AG04449 (cell line): ENCODE measurements around the gene BST2.

ENCODE experiments used
- CTCF ChIA-PET: fragments of 350-600 bp; formaldehyde crosslinking; extraction: SDS; loops from one replicate; lab custom pipeline; 2021; ENCODE audit warnings: antibody characterized with exemption; lab: Yijun Ruan, JAX
- POLR2A ChIA-PET: fragments of 400-600, 350-600 bp; formaldehyde crosslinking; extraction: SDS; loops from one replicate; lab custom pipeline; 2020; ENCODE audit warnings: antibody characterized with exemption, inconsistent platforms; lab: Yijun Ruan, JAX
- DNase-seq: peaks from one replicate; pipeline ENCODE4 v3.0.0-alpha.2; 2010; ENCODE audit warnings: low read depth, low spot score
- H3K4me3 ChIP-seq: 2 replicates; pipeline ENCODE4 v1.5.1; 2011; ENCODE audit warnings: low read depth, mild to moderate bottlenecking, control low read depth, low read length
- CTCF ChIP-seq: IDR thresholded peaks from one replicate; pipeline ENCODE4 v1.5.1; 2011; ENCODE audit warnings: mild to moderate bottlenecking, moderate library complexity, low read length, control low read depth, inconsistent platforms; ENCODE audit not compliant: insufficient read depth; ENCODE audit errors: missing control alignments

The BST2 gene

DNA sequence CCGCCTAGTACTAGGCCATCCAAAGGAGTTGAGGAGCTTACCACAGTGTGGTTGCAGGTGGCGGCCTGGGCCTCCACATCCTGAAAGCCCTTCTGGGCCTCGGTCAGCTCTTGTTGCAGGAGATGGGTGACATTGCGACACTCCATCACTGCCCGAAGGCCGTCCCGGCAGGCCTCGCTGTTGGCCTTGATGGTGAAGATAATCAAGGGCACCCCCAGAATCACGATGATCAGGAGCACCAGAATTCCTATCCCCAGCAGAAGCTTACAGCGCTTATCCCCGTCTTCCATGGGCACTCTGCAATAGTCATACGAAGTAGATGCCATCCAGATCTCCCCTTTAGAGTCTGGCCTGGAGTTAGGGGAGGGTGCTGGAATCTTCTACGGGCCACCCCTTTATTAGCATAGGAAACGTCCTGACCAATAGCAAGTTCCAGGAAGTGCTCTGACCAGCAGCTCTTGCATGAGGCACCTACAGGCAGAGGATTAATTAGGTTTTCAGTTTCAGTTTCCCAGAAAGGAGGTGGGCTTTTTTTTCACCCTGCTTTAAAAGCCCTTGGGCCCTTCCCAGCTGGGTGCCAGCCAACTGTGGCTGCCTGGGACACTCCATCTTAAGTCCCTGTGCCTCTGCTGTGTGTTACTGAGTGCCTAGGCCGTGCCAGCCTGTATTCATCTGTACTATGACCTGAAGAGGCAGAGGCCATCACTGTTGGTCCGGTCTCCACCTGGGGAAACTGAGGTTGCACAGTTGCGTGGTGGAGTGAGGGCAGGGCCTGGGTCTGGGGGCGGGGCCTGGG is at the start of gene BST2:
BST2 (minus strand) TSS at position 381 of the 796 bp plus-strand sequence; CDS start at position 326, 55 bp downstream.
- POLR2A ChIA-PET: interaction anchor here (2.2 kb wide), 1 partner anchor 14 kb away, joined by 5 read pairs; the partner anchor contains the start of gene MVB12A
- CTCF ChIA-PET: interaction anchor here (0.6 to 2.1 kb wide), 5 partner anchors 9 to 19 kb away, joined by 3 to 6 read pairs (median 4); partner anchors contain the start of gene CCDC194
- no peak within 1 kb of the TSS for H3K4me3 ChIP-seq
- no peak for TF ChIP-seq CTCF
- no peak for DNase-seq

- no peak overlapping the region for H3K4me3 ChIP-seq
- POLR2A ChIA-PET: no interaction called here
- TF ChIP-seq CTCF: no peak
- CTCF ChIA-PET: interaction anchor here (0.6 to 3.1 kb wide), 11 partner anchors 10 to 331 kb away, joined by 3 to 28 read pairs (median 3); no protein-coding TSS in a partner anchor
- no peak for DNase-seq
Observed at GRCh38 chr19:17454576-17455071, 49.2 kb upstream of the BST2 start.

- DNase-seq: no peak
- ChIA-PET POLR2A (no interaction called here), CTCF (interaction anchor here (1.3 to 1.7 kb wide), 3 partner anchors 11 to 14 kb away, joined by 3 to 5 read pairs (median 3); no protein-coding TSS in a partner anchor)
- TF ChIP-seq CTCF: no peak
- H3K4me3 ChIP-seq: no peak overlapping the region
Observed at GRCh38 chr19:17451820-17452219, 46.4 kb upstream of the BST2 start.

DNA sequence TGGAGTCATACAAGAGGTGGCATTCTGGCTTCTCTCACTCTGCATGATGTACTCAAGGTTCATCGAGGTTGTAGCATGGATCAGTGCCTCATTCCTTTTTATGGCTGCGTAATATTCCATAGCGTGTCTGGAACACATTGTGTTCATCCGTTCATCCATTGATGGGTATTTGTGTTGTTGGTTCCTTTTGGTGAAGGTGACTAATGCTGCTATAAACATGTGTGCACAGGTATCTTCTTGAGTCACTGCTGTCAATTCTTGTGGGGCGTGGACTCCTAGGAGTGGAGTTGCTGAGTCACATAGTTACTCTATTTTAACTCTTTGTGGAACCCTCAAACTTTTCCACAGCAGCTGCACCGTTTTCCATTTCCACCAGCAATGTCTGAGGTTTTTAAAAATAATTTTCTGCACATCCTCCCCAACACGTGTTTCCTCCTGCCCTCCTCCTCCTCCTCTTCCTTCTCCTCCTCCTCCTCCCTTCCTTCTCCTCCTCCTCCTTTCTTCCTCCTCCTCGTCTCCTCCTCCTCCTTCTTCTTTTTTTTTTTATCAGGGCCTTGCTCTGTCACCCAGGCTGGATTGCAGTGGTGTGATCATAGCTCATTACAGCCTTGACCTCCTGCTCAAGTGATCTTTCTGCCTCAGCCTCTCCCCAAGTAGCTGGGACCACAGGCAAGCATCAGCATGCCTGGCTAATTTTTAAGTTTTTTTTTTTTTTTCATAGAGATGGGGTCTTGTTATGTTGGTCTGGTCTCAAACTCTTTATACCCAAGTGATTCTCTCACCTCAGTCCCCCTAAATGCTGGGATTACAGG is 45.0 kb upstream of the BST2 start:
- TF ChIP-seq CTCF: no peak
- POLR2A ChIA-PET: no interaction called here
- no peak for DNase-seq
- no peak overlapping the region for H3K4me3 ChIP-seq
- CTCF ChIA-PET: interaction anchor here (0.8 to 1.9 kb wide), 3 partner anchors 9 to 65 kb away, joined by 3 to 6 read pairs (median 4); no protein-coding TSS in a partner anchor

GRCh38 chr19:17448131-17448967 is 42.9 kb upstream of the BST2 start, which contains the start of gene TMEM221:
Gene TMEM221, minus strand, starts transcription at chr19:17448668. Its CDS starts 206 bp downstream, at chr19:17448462.
- ChIA-PET CTCF (interaction anchor here (0.6 to 2.4 kb wide), 8 partner anchors 8 to 407 kb away, joined by 3 to 7 read pairs (median 5); no protein-coding TSS in a partner anchor), POLR2A (no interaction called here)
- H3K4me3 ChIP-seq: peak within 1 kb of the TSS; percentile 40
- TF ChIP-seq CTCF: peak; percentile 58
- no peak for DNase-seq
